CD4-positive, alpha-beta T cell (primary cell): Measurements from ENCODE around the gene NCAPG2. TPM values are rescaled to one million over a fixed set of nuclear protein-coding genes. Genes with fewer than 3 reads are reported as not detected.

ENCODE experiments used
- ATAC-seq: fragments of 200-7000 bp; cut with Tn5 transposase; one replicate; pipeline ENCODE4 v1.10.0; 2022; ENCODE audit warnings: mild to moderate bottlenecking; ENCODE audit not compliant: poor library complexity
- CTCF ChIA-PET: fragments of 350-600 bp; sonication (Branson Sonifier 250); formaldehyde crosslinking; loops from one replicate; lab custom pipeline; 2021; ENCODE audit warnings: antibody characterized with exemption, inconsistent platforms; lab: Charles Lee
- POLR2A ChIA-PET: fragments of 350-600 bp; sonication (Branson Sonifier 250); formaldehyde crosslinking; loops from one replicate; lab custom pipeline; 2021; ENCODE audit warnings: antibody characterized with exemption, inconsistent platforms; lab: Charles Lee
- DNase-seq, 14 experiments: peaks; one replicate each; pipeline ENCODE4 v3.0.0-alpha.2; 2013 to 2020; ENCODE audit warnings: mixed read lengths in 2 of 14
- H3K27ac ChIP-seq, 2 donors: one replicate each; pipeline versions ENCODE4 v1.5.1 to v1.7.0; 2013; ENCODE audit warnings: low read length in 2 of 2, low read depth in 1 of 2, mild to moderate bottlenecking in 1 of 2
- H3K27me3 ChIP-seq, 2 experiments: 1 replicate in 1 of 2; 2 replicates in 1 of 2; pipeline versions ENCODE4 v1.6.1 to v1.7.0; 2013; ENCODE audit warnings: low read length in 2 of 2, control low read depth in 1 of 2, mild to moderate bottlenecking in 1 of 2, moderate library complexity in 1 of 2; ENCODE audit not compliant: insufficient read depth in 2 of 2, control insufficient read depth in 1 of 2
- H3K36me3 ChIP-seq: one replicate; pipeline ENCODE4 v1.6.1; 2013; ENCODE audit warnings: low read length, control low read depth; ENCODE audit not compliant: insufficient read depth
- H3K4me1 ChIP-seq: one replicate; pipeline ENCODE4 v1.6.1; 2013; ENCODE audit warnings: low read length, control low read depth; ENCODE audit not compliant: insufficient read depth
- H3K4me3 ChIP-seq: one replicate; pipeline ENCODE4 v1.5.1; 2013; ENCODE audit warnings: mild to moderate bottlenecking, low read length, moderate library complexity
- H3K9me3 ChIP-seq, 2 experiments: 1 replicate in 1 of 2; 2 replicates in 1 of 2; pipeline versions ENCODE4 v1.6.1 to v1.7.0; 2013; ENCODE audit warnings: low read length in 2 of 2, mild to moderate bottlenecking in 2 of 2, control low read depth in 1 of 2, moderate library complexity in 1 of 2; ENCODE audit not compliant: control insufficient read depth in 1 of 2, insufficient read depth in 1 of 2
- H3K27ac Mint-ChIP-seq: one replicate; pipeline ENCODE4 v1.8.0; 2020; ENCODE audit warnings: mixed read lengths
- H3K27me3 Mint-ChIP-seq: one replicate; pipeline ENCODE4 v1.8.0; 2021; ENCODE audit warnings: mixed read lengths
- H3K36me3 Mint-ChIP-seq: one replicate; pipeline ENCODE4 v1.8.0; 2021; ENCODE audit warnings: low read depth, mixed read lengths
- H3K4me1 Mint-ChIP-seq: one replicate; pipeline ENCODE4 v1.8.0; 2021; ENCODE audit warnings: low read depth, mixed read lengths
- H3K4me3 Mint-ChIP-seq: one replicate; pipeline ENCODE4 v1.8.0; 2020; ENCODE audit warnings: mild to moderate bottlenecking, mixed read lengths
- H3K9me3 Mint-ChIP-seq: one replicate; pipeline ENCODE4 v1.8.0; 2020; ENCODE audit warnings: mixed read lengths
- intact Hi-C, 2 experiments: fragments of 100-400 bp; cut with DNase I in 1 of 2; cut with micrococcal nuclease in 1 of 2; formaldehyde crosslinking; loops; one replicate each; pipeline versions ENCODE4 v1.15.1 to v1.9.0; 2023 to 2025; cut with DNase I, micrococcal nuclease
- total RNA-seq, 174 experiments: library from RNA in 2 of 174; stranded (reverse) in 2 of 174; gene quantifications; one replicate each; pipeline ENCODE4 v1.2.3 and lab custom pipeline; 2021 to 2026
- TF ChIP-seq, protein P1 (sequence below): fragments of 200-600 bp; IDR thresholded peaks from one replicate; pipeline ENCODE4 v1.8.0; 2022; ENCODE audit warnings: antibody characterized with exemption, mild to moderate bottlenecking

The NCAPG2 gene
- total RNA-seq, 2 experiments from 2014 or later: 9.9 to 11.8 TPM

GRCh38 chr7:158730383-158731346 is 26.1 kb upstream of the NCAPG2 start:
- no peak overlapping the region for H3K4me3 Mint-ChIP-seq
- H3K36me3 ChIP-seq: peaks cover 47% of the 10 kb centered on the region
- peaks cover 60% of the 10 kb centered on the region for H3K36me3 Mint-ChIP-seq
- ATAC-seq: peak; percentile 59
- POLR2A ChIA-PET: interaction anchor here (0.7 kb wide), 1 partner anchor 11 kb away, joined by 3 read pairs; no protein-coding TSS in a partner anchor
- CTCF ChIA-PET: no interaction called here
- H3K9me3 ChIP-seq: peaks cover 0 to 11% of the 10 kb centered on the region in 2 experiments
- H3K4me1 Mint-ChIP-seq: peaks cover 13% of the 10 kb centered on the region
- intact Hi-C loops: no loop called here
- H3K27me3 ChIP-seq: no peaks in the 10 kb centered on the region
- no peaks in the 10 kb centered on the region for H3K4me1 ChIP-seq
- H3K9me3 Mint-ChIP-seq: no peaks in the 10 kb centered on the region
- H3K4me3 ChIP-seq: no peak overlapping the region
- TF ChIP-seq, protein P1, sequence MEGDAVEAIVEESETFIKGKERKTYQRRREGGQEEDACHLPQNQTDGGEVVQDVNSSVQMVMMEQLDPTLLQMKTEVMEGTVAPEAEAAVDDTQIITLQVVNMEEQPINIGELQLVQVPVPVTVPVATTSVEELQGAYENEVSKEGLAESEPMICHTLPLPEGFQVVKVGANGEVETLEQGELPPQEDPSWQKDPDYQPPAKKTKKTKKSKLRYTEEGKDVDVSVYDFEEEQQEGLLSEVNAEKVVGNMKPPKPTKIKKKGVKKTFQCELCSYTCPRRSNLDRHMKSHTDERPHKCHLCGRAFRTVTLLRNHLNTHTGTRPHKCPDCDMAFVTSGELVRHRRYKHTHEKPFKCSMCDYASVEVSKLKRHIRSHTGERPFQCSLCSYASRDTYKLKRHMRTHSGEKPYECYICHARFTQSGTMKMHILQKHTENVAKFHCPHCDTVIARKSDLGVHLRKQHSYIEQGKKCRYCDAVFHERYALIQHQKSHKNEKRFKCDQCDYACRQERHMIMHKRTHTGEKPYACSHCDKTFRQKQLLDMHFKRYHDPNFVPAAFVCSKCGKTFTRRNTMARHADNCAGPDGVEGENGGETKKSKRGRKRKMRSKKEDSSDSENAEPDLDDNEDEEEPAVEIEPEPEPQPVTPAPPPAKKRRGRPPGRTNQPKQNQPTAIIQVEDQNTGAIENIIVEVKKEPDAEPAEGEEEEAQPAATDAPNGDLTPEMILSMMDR: no peak
- no peak overlapping the region for H3K27ac ChIP-seq
- no peaks in the 10 kb centered on the region for H3K27me3 Mint-ChIP-seq
- DNase-seq: peak in 1 of 14 experiments; percentile 14
- peak overlapping the region; percentile 79 for H3K27ac Mint-ChIP-seq

DNA sequence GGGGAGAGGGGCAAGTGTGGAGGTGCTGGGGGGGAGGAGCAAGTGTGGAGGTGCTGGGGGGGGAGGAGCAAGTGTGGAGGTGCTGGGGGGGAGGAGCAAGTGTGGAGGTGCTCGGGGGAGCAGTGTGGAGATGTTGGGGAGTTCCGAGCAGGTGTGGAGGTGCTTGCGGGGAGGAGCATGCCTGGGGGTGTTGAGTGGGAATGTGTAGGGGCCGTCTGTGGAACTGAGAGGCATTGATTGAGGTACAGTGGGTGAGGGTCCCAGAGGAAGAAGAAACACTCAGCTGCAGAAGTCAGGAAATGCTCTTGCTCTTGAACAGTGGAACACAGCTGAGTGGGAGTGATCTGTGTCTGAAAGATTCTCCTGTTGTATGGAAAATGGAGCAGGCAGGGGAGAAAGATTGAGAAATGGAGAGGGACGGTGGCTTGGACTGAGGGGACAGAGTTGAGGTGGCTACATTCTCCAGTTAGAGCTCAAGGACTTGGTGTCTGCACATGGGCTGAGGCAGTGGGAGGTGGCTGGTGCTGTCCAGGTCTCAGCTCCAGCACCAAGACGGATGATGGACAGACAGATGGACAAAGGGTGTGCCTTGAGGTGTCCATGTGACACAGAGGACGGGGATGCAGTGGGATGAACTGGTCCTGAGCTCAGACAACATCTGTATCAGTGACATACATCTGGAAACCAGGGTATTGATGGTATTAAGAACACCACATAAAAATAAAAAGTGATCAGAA is 25.2 kb upstream of the NCAPG2 start:
- peaks cover 52% of the 10 kb centered on the region for H3K36me3 Mint-ChIP-seq
- peaks cover 13% of the 10 kb centered on the region for H3K4me1 Mint-ChIP-seq
- H3K9me3 Mint-ChIP-seq: no peaks in the 10 kb centered on the region
- Histone ChIP-seq H3K4me1 (no peaks in the 10 kb centered on the region), H3K9me3 (peaks cover 0 to 14% of the 10 kb centered on the region in 2 experiments), H3K27me3 (no peaks in the 10 kb centered on the region), H3K4me3 (no peak overlapping the region), H3K27ac (no peak overlapping the region), H3K36me3 (peaks cover 39% of the 10 kb centered on the region)
- TF ChIP-seq, protein P1: no peak
- peak in 1 of 14 experiments; percentile 32 for DNase-seq
- no peak overlapping the region for H3K4me3 Mint-ChIP-seq
- peak overlapping the region; percentile 79 for H3K27ac Mint-ChIP-seq
- intact Hi-C loops: no loop called here
- no peaks in the 10 kb centered on the region for H3K27me3 Mint-ChIP-seq
- ATAC-seq: no peak
- POLR2A ChIA-PET: no interaction called here
- CTCF ChIA-PET: no interaction called here

GRCh38 chr7:158728911-158729645 is 24.5 kb upstream of the NCAPG2 start:
- H3K9me3 ChIP-seq: peaks cover 0 to 15% of the 10 kb centered on the region in 2 experiments
- Mint-ChIP-seq H3K36me3 (peaks cover 45% of the 10 kb centered on the region), H3K4me3 (no peak overlapping the region), H3K27me3 (no peaks in the 10 kb centered on the region), H3K9me3 (peaks cover 2% of the 10 kb centered on the region), H3K4me1 (peaks cover 13% of the 10 kb centered on the region), H3K27ac (no peak overlapping the region)
- H3K27ac ChIP-seq: no peak overlapping the region
- ChIA-PET CTCF (interaction anchor here (0.7 kb wide), 1 partner anchor 29 kb away, joined by 4 read pairs; no protein-coding TSS in a partner anchor), POLR2A (no interaction called here)
- peak in 1 of 14 experiments; percentile 50 for DNase-seq
- H3K27me3 ChIP-seq: no peaks in the 10 kb centered on the region
- no peaks in the 10 kb centered on the region for H3K4me1 ChIP-seq
- ATAC-seq: no peak
- intact Hi-C loops: no loop called here
- TF ChIP-seq, protein P1: no peak
- H3K4me3 ChIP-seq: no peak overlapping the region
- H3K36me3 ChIP-seq: peaks cover 32% of the 10 kb centered on the region
